NCI-H1417 (cell line): ENCODE measurements around the gene MYRF.

Source experiments
- DNase-seq, 3 experiments: peaks; one replicate each; lab custom pipeline; 2025; lab: John Stamatoyannopoulos, UW

Gene MYRF

DNA sequence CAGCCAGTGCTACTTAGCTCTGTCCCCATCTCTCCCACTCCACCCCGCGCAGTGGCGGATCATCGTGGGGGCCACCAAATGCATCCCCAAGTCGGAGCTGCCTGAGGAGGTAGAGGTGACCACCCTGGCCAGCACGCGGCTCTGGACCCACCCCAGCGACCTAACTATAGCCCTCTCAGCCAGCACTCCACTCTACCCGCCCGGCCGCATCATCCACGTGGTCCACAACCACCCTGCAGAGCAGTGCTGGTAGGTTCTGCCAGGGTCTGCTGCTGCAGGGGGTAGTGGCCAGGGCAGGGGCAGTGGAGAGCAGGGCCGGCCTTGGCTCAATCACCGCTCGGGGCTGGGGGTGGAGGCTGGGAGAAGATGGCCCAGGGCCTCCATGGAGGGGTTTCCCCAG, 13.0 kb upstream of the MYRF start:
- DNase-seq, result no peak

DNA sequence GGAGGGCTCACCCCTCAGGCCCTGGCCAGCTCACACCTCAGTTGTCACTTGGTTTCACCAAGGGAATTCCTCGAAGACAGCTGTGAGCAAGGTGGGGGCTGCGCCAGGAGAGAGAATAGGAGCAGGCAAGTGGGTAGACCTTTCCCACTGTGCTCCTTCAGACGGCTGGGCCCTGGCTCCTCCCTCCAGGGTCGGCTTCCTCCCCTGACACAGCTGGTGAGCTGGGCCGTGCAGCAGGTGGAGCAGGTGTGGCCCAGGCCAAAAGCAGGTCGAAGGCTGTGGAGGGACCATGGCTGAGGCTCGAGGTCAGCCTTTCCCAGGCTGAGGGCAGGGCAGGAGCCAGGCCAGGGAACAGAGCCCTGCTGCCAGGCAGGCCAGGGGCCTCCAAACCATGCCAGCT, 12.5 kb upstream of the MYRF start:
- DNase-seq, result no peak

DNA sequence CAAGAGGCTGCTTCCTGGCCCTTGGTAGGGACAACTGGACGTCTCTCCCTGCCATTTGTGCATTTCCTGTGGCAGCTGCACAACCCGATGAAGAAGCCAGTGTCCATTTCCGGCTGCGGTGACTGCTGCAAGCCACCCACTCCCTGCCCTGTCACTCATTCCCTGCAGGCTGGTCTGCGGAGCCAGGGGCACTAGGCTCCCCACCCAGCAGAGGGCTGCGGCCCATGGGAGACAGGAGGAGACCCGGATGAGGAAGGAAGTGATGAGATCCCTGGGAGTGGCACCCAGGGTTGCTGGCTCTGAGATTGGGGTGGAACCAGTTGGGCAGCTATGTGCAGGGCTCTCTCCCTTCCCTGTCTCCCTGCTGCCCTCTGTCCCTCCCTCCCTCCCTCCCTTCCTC, 10.0 kb upstream of the MYRF start:
- no peak for DNase-seq

DNA sequence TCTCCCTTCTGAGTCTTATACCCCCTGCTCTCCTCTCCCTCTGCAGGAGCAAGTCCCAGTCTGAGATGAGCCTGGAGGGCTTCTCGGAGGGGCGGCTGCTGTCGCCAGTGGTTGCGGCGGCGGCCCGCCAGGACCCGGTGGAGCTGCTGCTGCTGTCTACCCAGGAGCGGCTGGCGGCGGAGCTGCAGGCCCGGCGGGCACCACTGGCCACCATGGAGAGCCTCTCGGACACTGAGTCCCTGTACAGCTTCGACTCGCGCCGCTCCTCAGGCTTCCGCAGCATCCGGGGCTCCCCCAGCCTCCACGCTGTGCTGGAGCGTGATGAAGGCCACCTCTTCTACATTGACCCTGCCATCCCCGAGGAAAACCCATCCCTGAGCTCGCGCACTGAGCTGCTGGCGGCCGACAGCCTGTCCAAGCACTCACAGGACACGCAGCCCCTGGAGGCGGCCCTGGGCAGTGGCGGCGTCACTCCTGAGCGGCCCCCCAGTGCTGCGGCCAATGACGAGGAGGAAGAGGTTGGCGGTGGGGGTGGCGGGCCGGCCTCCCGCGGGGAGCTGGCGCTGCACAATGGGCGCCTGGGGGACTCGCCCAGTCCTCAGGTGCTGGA, 8.8 kb upstream of the MYRF start:
- no peak for DNase-seq

DNA sequence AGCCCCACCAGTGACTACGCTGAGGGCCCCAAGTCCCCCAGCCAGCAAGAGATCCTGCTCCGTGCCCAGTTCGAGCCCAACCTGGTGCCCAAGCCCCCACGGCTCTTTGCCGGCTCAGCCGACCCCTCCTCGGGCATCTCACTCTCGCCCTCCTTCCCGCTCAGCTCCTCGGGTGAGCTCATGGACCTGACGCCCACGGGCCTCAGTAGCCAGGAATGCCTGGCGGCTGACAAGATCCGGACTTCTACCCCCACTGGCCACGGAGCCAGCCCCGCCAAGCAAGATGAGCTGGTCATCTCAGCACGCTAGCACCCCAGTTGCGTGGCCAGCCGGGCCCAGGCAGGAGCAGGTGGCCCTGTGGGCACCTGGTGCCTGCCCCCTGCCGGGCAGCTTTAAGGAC, 8.3 kb upstream of the MYRF start:
- DNase-seq, result no peak

DNA sequence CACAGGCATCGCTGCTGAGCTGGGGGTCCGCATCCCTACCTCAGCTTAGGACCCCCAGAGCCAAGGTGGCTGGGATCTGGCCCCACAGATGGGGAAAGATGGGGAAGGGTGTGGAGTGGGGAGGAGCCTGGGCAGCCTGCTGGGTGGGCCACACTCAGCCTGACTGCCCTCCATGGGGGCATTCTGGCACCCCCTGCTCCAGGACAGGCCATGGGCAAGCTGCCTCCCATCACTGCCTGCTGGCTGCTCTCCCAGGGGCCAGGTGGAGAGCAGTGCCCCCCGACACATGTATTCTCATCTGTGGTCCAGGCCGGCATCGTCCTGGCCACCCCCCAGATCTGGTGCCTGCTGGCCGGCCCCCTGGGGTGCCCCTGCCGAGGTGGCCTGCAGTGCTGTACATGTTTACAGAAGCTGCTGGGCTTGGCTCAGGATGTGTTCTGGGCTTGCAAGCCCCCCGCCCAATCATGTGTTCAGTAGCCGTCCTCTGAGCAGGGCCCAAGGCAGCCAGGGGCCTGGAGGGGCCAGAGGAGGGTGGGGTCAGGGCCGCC, 7.8 kb upstream of the MYRF start:
- DNase-seq, result peak in 1 of 3 experiments; percentile 48

DNA sequence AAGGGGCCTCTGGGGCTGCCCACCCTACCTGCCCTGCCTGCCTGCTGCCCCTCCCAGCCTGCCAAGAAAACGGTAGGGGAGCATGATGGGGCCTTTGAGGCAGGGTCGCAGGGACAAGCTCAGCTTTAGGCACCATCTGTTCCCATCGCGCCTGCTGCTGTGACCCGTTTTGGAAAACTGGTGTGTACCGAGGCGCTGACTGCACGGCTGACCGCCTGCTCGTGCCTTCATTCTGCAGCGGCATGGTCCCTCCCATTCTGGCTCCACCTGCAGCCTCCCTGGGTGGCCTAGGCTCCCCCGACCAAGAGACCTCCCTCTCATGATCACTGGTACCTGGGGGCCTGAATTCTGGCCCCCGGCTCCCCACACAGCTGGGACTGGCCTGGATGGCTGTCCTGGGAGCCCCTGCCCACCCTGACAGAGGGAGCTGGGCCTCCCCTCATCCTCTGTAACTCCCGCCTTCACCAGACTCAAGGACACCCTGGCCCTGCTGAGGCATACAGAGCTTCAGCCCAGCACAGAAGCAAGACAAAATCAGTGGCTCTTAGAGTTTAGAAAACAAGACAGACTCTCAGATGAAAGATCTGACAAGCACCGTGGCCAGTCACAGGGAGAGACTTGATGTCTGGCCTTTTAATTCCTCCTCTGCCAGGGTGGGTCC, 6.5 kb upstream of the MYRF start:
- peak in 1 of 3 experiments; percentile 14 for DNase-seq

DNA sequence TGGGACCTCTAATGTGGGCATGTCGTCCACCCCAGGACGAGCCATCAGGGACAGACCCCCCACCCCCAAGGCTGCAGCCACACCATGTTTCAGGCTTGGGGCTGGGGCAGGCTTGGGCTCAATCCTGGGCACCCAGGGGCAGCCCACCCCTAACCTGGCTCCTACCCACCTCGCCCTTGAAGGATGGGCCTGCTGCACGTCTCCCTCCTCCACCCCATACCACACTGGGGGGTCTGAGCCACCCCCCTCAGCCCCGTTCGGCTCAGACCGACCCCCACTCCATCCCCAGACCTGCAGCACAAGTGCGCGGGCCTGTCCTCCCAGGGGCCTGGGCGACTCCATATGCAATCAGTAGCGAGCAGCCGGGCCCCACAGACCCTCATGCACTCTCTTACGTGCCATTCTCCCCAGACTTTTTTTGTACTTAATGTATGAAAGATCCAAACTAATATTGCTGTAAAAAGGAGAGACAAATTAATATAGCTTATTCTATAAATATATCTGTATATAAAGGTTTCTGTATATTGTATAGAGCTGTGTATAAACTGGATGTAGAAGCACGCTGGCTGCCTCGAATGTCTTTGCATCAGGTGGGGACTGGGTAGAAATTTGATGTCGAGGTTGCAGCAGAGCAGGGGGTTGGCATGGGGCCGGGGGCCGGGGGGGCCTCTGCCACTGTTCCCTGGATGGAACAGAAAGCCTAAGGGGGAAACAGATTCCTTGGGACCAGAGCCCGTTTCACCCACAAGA, 5.8 kb upstream of the MYRF start:
- no peak for DNase-seq

DNA sequence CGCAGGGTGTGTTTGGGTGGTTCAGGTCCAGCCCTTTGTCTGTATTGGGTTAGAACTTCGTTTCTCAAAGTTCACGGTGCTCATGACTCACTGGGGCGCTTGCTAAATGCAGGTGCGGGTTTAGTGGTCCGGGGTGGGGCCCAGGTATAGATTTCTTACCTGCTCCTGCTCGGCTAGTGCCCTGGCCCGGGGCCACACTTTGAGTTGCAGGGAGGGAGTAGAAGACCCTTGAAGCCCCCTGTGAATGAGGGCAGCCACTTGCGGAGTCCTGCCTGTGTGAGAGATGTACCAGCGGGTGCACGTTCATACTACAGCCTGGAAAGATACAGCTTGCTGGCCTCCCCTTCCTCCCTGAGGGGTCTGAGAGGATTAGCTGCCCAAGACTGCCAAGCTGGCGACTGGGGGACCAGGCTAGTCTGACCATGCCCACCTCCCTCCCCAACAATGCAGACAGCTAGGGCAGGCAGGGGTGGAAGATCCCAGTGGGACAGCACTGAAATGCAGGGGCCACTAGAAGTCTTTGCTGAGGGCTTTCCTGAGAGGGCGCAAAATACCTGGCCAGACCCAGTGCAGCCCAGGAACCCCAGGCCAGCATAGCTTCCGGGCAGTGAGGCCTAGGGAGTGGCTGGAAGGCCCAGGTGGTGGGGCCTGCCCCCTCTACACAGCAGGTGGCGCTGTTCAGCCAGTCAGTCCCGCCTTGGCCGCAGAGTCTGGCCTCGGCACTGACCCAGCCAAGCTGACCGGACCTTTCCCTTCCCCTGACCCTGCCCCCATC, 5.1 kb upstream of the MYRF start:
- peak; percentile 12 to 51 (median 27) for DNase-seq

DNA sequence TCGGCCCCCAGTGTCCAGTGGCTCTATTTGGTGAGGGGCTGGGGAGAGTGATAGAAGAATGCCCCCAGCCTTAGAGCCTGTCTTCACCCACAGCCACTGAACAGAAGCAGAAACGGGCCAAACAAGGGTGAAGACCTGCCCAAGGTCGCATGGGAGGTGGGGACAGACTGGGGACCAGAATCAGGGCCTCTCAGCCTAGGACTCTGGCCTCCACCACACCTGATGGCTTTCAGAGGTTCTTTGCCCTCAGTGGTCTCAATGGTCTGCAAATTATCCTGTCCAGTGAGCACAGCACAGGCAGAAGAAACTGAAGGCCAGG, 4.5 kb upstream of the MYRF start:
- no peak for DNase-seq

DNA sequence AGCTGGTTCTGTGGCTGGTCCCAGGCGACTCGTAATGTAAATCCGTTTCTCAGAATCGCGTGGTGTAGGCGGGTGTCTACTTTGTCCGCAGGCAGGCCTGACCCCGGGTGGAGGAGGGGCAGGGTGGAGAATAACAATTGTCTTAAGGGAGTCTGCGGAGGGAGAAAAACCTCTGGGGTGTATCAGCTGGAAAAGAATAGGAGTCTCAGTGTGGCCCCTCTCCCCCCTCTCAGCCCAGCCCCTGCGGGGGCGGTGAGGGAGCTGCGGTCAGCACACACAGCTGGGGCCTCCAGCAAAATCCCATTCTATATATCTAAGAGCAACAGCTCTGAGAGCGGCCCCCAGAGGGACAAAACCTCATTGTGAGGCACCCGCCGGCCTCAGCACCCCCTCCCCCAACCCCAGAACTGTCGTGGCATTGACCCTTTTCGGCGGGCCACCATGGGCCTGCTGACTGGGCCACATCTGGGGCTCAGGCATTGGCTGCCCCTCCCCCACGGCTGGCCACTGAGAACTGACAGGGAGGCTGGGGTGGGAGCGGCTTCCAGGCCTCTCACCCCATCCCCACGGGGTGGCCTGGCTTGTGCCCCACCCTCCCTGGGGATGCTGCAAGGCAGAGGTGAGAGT, 2.7 kb upstream of the MYRF start:
- DNase-seq, result no peak

DNA sequence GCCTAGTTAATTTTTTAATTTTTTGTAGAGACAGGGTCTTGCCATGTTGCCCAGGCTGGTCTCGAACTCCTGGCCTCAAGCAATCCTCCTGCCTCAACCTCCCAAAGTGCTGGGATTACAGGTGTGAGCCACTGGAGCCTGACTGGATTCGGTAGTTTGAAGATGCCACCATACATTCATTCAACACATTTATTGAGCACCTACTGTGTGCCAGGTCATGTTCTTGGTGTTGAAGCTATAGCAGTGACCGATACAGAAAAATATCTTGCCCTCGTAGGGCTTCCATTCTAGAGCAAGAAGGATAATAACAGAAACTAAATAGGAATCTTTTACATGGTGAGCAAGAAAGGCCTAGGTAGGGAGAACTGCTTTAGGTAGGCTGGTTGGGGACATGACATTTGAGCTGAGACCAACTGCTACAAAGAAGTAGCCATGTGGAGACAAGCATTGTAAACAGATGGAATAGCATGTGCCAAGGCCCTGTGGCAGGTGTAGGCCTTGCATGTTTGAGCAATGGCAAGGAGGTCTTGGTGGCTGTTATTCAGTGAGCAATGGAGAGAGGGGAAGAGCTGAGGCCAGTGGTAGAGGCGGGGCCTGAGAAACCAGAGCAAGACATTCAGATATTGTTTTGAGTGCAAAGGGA, 1.7 kb upstream of the MYRF start:
- DNase-seq, result no peak

DNA sequence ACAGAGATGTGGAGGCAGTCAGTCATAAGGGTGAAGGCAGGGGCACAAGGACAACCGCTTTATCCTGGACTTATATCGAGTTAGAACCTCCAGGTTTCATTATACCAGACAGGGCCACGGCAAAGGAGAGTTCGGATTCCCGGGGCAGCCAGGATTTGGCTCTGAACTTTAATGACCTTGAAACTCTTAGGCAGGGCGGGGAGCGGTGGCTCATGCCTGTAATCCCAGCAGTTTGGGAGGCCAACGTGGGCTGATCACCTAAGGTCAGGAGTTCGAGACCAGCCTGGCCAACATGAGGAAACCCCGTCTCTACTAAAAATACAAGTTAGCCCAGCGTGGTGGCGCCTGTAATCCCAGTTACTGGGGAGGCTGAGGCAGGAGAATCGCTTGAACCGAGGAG, 1.1 kb upstream of the MYRF start:
- no peak for DNase-seq

DNA sequence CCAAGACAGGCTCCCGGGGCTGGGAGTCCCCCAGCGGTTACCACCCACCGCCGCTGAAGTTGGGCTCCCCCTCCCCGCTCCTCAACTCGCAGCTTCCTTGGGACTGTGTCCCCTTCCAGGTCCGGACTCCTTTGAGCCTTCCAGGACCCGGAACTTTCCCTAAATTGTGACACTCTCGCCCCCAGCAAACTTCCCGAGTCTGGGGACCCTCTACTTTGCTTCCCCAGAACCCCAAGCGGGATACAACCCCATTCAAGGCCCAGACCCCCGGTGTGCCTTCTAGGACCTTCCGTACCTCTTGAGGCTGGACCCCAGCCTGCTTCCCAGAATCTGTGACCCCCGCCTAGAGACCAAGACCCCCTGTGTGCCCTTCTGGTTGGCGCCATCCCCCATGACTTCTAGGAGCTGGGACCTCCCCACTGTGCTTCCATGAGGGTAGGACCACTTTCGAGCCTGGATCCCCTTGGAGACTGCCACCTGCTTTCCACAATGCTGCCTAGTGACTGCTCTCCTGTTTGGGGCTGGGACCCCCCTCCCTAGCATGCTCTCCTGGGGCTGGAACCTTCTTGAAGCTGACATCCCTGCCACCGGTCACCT, 587 bp downstream of the MYRF start:
- DNase-seq, result no peak

DNA sequence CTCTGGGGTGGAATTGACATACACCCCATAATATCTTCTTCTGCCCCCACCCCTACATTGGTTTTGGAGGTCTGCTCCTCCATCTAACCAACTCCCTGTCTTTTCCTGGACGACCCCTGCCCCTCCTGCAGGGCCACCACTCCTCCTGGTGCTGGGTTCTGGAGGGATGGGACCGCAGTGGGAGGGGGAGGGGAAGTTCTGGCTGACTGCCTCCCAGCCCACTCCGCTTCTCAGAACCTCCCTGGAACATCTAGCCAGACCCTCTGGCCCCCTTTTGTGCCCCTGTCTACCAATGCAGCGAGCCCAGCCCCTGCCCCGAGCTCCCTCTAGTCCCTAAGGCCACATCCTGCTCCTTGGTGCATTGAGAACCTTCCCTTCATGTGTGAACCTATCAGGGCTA, 1.2 kb downstream of the MYRF start:
- DNase-seq, result no peak

DNA sequence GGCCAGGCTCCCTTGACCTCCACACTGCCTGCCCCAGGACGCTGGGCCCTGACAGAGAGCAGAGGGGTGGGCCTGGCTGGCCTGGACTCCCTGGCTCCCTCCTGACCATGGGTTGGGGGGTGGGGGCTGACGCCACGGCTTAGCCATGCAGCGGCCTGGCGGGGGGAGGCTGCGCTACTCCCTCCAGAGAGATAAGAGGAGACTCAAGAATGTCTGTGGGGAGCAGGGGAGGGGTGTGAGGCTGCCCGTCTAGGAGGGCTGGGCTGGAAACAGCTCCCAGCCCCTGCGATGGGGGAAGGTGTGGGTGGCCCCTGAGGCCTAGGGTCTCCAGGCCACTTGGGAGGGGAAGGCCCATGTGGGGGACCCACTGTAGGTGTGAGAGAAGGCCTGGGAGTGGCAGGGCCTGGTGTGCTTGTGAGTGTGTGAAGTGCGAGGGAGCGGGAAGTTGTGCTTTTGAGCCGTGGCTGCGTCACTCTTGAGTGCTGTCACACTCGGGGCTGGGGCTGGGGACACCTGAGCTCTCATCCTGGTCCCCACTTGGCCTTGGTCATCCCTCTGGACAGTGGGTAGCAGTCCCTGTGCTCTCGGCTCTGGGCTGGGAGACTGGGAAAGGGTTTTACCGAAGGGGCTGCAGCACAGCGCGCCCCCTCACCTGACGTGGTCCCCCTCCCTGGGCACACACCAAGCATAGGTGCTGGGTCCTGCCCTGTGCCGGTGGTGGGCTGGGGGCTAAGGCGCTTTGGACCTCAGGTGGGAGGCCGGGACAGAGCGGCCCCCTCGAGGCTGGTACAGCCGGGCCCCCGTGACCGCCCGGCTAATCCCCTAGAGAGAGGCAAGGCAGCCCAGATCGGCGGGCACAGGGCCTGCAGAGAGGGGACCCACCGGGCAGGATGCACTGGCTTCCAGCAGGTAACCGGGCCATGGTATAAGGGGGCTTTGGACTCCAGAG, 2.4 kb downstream of the MYRF start:
- no peak for DNase-seq

DNA sequence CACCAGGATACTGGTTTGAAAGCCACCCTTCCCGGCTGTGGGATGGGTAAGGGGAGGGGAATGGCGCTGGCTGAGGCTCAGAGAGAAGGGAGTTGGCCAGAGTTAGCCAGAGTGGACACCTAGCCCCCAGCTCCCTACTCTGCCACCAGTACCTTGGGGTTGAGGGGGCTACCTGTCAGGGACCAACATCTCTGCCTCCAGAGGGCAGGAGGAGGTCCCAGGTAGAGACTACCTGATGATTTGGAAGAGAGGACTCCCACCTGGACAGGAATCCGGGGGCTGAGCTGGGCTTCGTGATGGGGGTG, 3.7 kb downstream of the MYRF start:
- no peak for DNase-seq

DNA sequence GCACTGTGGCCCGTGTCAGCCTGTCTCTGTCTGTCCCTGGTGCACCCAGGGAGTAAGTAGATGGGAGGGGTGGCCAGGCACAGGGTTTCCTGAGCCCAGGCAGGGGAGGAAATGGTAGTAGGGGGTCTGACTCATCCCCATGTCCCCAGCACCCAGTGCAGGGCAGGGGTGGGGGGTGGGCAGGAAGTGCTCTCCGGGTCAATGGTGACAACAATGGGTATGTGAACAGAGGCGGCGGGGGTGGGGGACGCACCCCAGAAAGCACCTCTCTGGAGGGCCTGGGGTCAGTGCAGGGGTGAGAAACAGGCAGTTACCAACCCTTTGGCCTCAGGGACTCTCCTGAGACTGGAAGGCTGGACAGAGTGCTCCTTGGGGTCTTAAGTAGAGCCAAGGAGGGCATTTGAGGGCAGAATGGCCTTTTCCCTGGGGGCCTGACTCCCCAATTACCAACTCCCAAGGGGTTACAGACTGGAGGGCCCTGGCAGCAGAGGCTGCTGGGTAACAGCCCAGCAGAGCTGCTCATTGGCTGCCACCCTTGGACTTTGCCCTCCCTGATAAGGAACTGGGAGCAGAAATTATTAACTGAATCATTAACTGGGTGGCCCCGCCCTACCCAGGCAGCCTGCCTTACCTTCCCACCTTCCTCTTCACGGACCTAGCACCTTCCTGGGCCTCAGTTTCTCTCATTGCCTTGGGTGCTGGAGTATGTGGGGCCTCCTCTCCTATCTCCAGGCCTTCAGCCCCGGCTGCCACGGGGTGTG, 4.2 kb downstream of the MYRF start:
- DNase-seq, result no peak

DNA sequence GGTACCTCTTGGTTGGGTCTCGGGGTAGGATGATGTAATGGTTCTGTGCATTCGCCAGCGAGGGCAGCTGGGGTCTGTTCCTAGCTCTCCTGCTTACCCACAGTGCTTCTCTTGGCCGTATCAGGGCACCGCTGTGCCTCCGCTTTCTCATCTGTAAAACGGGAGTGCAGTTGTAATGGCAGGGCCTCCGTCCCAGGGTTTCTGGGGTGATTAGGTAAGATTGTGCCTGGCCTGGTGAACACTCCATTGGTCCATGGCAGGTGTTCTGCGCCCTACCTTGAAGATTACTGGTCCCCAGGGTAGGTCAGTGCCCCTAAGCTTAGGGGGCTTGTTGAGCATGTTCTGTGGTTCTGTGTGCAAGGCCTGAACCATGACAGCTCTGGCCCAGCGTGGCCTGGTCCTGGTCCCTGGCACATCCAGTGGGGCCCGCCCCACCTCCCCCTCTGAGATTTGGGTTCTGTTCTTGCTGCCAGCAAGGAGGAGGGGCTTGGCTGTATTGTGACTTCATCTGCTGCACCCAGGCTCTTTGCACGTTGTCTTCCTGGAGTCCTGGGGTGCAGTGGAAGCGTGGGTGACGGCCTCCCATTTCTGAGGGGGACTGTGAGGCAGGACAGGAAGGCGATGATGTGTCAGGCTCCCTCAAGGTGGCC, 4.9 kb downstream of the MYRF start:
- DNase-seq, result no peak
